Fibroblast of skin of abdomen (primary cell): ENCODE results near the gene IER5L. TPM values are rescaled to one million over a fixed set of nuclear protein-coding genes. Genes with fewer than 3 reads are reported as not detected.

Experiments used
- DNase-seq: peaks from one replicate; pipeline ENCODE4 v3.0.0-alpha.2; 2013
- polyA plus RNA-seq, 2 experiments: library from polyadenylated mRNA; unstranded; fragments of 120-200 nt; gene quantifications; one replicate each; pipeline ENCODE4 v1.2.1, GENCODE V29; 2013; ENCODE audit not compliant: insufficient read length in 2 of 2

Gene IER5L
- 36.0 TPM for polyA plus RNA-seq (2013, experiment 1 of 2; ENCODE audit: insufficient read length)
- 39.1 TPM for polyA plus RNA-seq (2013, experiment 2 of 2; ENCODE audit: insufficient read length)

DNA sequence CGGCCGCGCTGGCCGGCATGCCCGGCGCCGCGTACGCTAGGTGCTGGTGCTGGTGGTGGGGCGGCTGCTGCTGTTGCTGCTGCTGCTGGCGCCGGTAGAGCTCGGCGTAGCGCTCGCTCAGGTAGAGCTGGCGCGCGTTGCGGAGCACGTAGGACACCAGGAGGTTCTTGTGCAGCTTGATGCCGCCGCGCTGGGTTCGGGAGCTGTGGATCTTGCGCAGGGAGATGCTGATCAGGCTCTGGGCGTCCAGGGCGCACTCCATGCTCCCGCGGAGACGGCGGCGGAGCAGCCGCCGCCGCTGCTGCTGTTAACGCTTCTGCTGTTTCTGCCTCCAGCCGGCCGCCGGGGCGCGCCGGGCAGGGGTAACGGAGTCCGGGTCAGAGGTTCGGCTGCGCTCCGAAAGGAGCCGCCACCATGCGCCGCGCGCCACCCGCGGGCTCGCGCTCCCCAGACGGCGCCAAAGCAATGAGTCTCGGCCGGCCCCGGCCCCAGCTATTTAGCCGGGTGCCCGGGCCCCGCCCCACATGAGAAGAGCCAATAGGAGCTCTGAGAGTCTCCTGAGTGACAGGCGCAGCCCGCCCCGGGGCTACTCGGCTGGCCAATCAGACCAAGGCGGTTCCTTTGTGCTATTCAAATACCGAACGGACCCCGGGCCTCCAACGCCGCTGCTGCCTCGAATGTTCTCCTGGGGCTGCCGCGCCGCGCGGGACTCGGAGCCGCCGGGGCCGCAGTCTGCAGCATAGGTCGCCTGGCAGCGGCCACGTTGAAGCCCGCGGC is at the start of gene IER5L:
Gene IER5L (minus strand): TSS at position 471 of the 777 bp plus-strand sequence. CDS start 209 bp downstream, at position 262.
- peak; percentile 96 for DNase-seq

DNA sequence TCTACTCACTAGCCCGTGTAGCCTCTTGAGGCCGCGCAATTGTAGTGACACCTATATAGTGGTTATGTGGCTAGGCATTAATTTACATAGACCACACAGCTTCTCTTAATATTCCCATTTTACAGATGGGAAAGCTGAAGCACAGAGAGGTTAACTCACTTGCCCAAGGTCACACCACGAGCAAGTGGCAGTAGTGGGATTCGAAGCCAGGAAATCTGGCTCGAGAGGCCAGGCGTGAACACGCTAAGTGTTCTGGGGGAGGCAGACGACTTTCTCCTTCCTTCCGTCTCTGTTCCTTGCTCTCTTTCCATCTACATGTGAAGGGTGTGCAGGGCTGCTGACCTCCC is 49.8 kb upstream of the IER5L start:
- DNase-seq = no peak

DNA sequence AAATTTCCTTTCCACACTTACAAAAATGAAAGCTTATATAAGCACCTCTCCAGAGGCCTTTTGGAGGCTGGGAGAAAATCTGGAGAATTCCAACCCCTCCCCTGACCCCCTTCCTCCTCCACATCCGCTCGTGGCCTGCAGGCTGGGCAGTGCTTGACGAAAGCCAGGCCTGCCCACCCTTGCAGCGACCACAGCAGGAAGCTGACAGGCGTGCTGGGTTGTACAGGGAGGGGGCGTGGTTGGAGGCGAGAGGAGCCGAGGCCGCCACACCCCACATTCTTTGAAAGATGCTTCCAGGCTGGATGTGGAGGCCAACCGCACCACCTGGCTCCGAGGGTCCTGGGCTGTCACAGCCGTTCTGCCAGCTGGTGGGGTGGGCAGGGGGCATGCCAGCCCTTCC is 47.8 kb upstream of the IER5L start:
- DNase-seq = peak; percentile 92

DNA sequence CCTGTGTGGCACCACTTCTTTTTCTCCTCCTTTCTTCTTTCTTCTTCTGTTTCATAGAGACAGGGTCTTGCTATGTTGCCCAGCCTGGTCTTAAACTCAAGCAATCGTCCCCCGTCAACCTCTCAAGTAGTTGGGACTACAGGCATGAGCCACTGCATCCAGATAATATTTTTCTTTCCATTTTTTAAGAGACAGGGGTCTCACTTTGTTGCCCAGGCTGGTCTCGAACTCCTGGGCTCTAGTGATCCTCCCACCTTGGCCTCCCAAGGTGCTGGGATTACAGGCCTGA is 47.4 kb upstream of the IER5L start:
- DNase-seq = no peak

DNA sequence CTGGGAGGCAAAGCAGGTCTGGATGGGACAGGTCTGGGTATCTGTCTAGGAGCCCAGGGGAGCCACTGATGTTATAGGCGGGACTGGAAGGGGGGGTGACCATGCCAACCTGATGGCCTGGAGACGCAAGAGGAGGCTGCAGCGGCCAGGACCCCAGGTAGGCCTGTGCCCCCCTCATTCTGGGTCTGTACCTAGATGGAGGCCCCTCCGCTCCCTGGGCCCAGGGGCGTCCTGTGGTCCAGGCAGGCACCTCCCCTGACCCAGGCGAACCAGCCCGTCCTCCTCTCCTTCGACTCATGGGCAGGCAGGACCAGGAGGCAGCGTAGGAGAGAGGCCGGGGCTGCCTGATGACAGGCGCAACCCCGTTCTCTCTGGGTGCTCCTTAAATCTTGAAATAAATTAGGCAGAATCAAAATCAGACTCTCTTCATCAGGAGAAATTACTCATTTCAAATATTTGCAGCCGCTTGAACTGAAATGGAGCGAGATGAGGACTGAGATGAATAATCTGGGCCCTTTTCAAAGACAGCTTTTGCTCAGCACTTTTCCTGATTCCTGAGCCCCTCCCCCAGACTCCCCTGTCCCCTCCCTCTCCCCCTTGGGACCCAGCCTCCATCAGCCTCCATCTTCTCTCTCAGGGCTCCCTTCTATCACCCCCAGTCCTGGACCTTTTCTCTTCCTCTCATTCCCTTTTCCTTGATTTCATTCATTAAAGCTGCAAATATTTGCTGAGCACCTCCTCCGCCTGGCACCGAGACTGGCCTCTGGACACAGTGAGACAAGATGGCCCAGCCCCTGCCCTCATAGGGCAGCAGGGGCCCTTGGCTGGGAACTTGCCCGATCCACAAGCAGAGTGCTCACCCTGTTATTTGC is 46.8 kb upstream of the IER5L start:
- no peak for DNase-seq

DNA sequence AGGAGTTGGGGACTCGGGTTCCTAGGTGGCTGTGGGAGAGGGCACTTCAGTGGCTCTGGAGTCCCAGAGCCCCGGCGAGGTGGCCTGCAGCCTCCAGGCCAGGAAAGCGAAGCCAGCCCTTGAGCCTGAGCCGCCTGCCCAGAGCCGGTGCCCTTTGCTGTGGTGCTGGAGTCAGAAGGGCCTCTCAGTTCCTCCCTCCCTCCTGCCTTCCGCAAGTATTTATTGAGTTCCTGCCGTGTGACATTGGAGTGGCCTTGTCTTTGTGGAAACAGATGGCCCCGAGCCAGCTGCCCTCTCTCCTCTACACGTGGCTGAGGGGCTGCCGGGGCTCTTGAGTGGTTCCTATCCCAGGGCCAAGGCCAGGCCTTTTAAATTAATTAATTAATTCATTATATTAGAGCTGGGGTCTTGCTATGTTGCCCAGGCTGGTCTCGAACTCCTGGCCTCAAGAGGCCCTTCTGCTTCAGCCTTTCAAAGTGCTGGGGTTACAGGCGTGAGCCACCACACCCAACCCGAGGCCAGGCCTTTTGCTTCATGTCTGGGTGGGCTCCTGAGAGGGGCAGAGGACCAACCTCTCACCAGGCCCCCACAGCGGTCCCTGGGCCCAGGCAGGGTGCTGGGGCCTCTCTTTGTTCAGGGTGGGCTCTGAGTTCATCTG is 45.6 kb upstream of the IER5L start:
- DNase-seq = no peak

DNA sequence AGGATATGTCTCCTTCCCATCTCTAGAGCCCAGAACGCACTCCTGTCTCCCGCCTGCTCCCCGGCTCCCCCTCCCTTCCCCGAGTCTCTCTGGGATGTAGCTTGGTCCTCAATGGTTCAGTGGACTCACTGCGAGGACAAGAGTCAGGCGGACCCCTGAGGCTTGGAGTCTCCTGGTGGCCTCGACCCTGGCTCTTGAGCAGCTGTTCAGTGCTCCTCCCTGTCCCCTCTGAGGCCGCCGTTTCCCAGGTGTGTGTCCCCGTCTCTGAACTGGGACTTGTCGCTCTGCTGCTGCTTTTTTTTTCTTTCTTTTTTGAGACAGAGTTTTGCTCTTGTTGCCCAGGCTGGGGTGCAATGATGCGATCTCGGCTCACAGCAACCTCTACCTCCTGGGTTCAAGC is 44.8 kb upstream of the IER5L start:
- no peak for DNase-seq

DNA sequence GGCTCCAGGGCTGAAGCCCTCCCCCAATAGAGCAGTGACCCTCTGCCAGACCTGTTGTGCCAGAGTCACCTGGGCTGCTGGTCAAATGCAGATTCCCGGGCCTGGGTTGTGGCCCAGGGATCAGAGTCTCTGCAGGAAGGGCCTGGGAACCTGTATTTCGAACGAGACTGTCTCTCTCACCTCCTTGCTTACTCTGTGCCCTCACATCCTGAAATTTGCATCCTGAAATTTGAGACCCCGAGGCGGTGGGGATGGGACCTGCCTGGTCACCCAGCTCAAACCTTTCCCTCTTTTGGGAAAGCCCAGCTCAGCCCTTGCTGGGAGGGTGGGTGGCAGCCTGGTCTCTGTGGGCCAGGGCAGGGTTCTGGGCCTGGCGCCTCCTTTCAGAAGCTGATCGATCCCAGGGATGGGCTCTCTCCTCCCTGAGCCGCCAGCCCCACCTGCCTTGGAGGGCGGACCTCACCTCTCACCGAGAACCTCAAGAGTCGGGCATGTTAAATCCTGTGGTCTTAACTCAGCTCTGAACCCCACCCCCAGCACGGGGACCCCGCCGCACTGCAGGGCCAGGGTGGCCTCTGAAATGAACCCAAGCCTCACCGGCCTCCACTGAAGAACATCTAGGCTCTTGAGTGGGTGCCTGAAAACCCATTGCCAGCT is 44.0 kb upstream of the IER5L start:
- DNase-seq = no peak

DNA sequence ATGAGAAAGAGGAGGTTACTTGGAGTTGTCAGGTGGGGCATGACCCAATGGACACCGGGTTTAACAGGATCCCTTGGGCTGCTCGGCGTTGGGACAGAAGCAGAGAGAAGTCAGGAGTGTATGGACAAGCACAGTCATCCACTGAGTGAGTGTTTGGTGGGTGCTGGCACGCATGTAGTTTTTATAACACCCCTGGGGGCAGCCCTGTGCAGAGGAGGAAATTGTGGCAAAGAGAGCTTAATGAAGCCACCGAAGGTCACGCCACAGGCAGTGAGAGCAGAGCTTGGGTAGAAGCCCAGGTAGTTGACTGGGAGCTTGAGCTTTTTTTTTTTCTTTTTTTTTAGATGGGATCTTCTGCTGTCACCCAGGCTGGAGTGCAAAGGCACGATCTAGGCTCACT is 43.2 kb upstream of the IER5L start:
- no peak for DNase-seq

DNA sequence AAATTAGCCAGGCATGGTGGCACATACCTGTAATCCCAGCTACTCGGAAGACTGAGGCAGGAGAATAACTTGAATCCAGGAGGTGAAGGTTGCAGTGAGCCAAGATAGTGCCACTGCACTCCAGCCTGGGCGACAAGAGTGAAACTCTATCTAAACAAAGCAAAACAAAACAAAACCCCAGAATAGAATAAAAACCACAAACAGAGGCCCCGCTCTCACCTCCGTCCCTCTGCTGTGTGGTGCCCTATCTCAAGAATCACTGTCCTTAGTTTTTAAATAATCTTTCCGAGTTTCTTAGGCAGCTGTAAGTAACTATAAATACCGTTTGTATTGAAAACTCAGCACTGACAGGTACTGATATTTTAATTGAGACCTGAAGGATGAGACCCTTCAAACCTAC is 42.7 kb upstream of the IER5L start:
- DNase-seq = no peak

DNA sequence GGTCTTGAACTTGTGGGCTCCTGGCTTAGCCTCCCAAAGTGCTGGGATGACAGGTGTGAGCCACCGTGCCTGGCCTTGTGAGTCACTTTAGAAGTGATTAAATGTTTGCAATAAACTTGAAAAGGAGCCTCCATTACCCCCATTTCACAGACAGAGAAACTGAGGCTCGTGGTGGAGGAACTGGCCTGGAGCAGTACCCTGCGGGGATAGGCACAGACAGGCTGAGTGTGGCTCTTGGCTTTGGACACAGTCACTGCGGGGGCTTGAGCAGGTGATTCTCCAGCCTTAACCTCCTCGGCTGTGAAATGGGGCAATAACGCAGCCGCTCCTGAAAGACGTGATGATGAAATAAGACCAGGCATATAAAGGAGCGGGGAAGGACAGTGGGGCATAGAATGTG is 40.9 kb upstream of the IER5L start:
- DNase-seq = no peak

DNA sequence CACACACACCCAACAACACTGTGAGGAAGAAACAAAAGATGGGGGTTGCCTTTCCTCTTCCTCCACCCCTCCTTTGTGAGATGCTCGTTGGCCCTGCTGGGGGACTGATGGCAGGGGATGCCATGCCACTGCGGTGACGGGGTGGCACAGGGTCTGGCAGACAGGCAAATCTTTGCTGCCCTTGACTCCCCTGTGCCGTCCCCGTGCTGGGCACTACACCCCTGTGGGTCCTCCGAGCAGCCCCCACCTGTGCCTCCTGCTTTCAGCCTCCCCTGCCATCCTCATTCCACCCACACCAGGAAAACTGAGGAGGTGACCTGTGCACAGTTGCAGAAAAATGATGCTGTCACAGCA is 40.2 kb upstream of the IER5L start:
- no peak for DNase-seq

DNA sequence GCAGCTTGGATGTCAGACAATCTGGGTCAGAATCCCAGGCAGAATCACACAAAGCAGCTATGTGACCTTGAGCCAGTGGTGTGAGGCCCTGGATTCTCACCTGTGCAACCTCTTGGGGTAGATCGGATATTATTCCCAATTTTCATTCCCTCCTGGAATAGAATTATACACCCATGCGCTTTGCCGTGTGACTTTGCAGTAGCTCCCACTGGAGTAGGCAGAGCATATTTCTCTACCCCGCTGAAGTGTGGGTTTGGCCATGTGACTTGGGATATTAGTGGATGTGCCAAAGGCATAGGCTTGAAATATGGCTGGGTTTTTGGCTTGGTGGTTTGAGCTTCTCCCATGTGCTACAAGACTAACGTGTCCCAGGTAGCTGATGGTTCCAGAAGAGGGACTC is 35.5 kb upstream of the IER5L start:
- no peak for DNase-seq

DNA sequence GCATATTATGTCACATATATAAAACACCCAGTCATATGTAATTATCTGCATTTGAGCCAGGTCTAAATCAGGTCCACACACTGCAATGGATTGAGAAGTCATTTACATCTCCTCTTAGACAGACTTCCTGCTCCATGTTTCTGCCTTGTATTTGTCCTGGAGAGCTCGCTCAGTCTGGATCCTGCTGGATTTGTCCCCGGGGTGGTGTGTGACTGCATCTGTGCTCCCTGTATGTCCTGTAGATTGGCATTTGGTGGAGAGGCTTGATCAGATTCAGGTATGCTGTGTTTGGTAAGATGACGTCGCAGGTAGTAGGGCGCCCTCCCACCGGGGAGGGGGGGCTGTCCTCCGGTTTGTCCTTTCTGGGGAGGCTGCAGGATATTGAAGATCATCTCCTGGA is 33.6 kb upstream of the IER5L start:
- no peak for DNase-seq

DNA sequence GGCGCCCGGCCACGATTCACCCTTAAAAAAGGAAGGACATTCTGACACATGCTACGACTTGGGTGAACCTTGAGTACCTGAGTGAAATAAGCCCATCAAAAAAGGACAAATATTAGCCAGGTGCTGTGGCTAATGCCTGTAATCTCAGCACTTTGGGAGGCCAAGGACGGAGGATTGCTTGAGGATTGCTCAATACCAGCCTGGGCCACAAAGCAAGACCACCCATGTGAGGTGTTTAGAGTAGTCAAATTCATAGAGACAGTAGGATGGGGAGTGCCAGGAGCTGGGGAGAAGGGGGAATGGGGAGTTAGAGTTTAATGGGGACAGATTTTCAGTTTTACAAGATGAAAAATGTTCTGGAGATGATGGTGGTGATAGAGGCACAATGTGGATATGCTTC is 32.1 kb upstream of the IER5L start:
- DNase-seq = no peak

DNA sequence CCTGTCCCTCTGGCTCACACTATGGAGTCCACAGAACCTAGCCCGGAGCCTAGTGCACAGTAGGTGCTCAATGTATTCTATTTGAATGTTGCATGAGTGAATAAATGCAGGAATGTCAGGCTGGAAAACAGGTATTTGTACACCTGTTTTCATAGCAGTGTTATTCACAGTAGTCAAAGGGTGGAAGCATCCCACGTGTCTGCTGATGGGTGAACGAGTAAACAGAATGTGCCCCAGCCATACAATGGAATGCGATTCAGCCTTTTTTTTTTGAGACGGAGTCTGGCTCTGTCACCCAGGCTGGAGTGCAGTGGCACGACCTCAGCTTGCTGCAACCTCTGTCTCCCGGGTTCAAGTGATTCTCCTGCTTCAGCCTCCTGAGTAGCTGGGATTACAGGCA is 31.5 kb upstream of the IER5L start:
- DNase-seq = no peak

DNA sequence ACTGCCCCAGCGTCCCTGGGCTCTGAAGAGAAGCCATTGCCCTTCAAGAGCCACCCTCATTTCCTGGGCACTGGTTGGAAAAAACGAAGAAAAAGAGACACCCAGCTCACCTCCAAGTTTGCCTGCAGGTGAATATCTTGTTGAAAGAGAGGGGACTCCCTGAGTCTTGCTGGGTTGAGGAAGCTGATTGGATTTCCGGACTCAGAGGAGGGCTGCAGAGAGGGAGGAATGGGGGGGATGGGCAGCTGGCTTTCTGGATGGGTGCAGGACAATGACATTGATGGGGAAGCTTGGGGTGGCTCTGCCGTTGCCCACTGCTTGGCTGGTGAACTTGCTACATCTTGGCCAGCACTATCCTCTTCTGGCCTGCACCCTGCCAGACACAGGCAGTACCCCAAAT is 31.0 kb upstream of the IER5L start:
- no peak for DNase-seq

DNA sequence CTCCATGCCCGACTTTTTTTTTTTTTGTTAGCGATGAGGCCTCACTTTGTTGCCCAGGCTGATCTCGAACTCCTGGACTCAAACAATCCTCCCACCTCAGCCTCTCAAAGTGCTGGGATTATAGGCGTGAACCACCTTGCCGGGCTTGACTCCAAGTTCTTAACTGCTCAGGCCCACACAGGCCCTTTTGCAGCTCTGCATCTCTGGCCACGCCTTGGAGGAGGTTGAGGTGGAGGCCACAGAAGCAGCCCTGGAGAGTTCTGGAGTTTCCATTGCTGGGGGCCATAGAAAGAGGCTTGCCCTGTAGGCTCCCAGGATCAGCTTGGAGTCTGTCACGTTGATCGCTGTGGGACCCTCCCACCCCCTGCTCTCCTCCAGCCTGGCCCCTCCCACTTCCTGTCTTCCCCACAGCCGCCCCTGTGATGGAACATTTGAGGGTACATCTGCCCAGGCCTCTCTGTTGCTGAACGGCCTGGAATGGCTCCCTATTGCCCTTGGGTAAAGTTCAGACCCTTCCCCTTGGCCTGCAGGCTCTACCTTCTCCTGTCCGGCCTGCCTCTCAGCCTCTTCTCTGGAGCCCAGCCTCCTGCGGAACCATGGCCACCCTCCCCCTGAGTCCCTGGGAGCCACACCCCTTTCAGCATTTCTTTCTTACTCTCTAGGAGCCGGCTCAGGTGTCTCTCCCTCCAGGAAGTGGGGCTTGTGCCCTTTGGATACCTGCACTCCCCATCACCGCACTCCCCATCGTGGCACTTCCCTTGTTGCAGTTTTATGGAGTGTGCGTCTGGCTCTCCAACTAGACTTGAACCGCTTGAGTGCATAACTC is 30.4 kb upstream of the IER5L start:
- DNase-seq = no peak

DNA sequence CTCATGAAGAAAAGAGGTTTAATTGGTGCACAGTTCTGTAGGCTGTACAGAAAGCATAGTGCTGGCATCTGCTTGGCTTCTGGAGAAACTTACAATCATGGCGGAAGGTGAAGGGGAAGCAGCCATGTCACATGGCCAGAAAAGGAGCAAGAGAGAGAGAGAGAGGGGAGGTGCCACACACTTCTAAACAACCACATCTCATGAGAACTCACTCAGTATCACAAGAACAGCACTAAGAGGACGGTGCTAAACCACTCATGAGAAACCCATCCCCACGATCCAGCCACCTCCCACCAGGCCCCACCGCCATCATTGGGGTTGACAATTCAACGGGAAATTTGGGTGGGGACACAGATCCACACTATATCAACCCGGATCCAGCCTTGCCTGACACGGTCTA is 28.8 kb upstream of the IER5L start:
- no peak for DNase-seq

DNA sequence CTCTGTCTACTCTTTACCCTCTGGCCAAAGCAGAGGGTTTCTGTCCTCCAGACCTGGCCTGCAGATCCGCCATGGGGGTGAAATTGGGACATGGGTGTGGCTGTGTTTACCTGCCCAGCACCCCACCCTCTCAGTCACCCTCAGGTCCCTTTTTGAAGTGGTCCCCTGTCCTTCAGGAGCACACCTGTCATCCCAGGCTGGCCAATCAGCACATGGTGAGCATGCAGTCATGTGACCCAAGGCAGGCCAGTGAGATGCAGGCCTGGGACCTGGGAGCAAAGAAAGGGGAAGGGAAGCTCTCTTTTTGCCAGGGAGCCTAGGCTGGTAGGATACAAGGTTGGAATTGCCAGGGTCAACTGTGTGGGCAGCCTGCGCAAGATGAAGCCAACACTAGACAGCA is 28.3 kb upstream of the IER5L start:
- no peak for DNase-seq

DNA sequence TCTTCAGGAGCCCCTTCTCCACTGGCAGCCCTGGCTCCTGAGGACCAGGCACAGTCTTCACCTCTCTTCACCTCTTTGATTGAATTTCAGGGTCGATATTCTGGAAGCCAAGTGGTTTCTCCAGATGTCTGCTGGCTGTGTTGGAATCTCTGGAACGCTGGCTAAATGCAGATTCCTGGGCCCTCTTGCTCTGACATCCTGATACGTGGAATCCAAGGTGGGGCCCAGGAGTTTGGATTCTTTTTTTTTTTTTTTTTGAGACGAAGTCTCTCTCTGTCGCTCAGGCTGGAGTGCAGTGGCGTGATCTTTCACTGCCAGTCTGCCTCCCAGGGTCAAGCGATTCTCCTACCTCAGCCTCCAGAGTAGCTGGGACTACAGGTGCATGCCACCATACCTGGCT is 26.8 kb upstream of the IER5L start:
- no peak for DNase-seq

DNA sequence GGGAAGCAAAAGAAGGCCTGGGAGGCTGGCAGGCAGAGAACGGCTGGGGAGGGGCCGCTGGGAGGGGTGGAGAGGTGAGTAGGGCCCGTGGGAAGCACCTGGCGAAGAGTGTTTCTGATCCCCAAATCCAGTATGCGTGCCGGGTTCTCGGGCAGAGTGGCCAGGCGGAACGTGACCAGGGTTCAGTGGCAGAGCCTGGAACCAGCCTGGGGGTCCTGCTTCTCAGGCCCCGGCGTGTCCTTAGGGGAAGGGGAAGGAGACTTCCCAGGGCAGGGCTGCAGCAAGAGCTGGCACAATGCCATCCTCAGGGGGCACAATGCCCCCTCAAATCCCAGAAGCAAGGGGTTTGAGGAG is 25.5 kb upstream of the IER5L start:
- no peak for DNase-seq
